ENCODE data around the gene CEACAM5.
"Not testable (repeated sequence)": the region's sequence is repeated elsewhere in the genome, so short reads cannot be mapped to it uniquely, and the experiment has no call there.

The CEACAM5 gene

GRCh38 chr19:41740415-41741243, 32.2 kb downstream of the CEACAM5 start:
- no peak for DNase-seq (ENCODE audit: low spot score)

GRCh38 chr19:41741244-41741554, 32.8 kb downstream of the CEACAM5 start:
- no peak for DNase-seq (ENCODE audit: low spot score)

- no peak for DNase-seq (ENCODE audit: low spot score)
Observed at GRCh38 chr19:41744850-41745249, 36.4 kb downstream of the CEACAM5 start.

- no peak for DNase-seq (ENCODE audit: low spot score)
Observed at GRCh38 chr19:41745756-41746155, 37.3 kb downstream of the CEACAM5 start.

GRCh38 chr19:41746593-41747227, 38.3 kb downstream of the CEACAM5 start:
- DNase-seq (ENCODE audit: low spot score) = peak; percentile 46

- DNase-seq (ENCODE audit: low spot score) = no peak
Observed at GRCh38 chr19:41748012-41748411, 39.6 kb downstream of the CEACAM5 start.

- DNase-seq (ENCODE audit: low spot score) = not testable (repeated sequence)
Observed at GRCh38 chr19:41750248-41751134, 42.1 kb downstream of the CEACAM5 start.

- DNase-seq (ENCODE audit: low spot score) = peak; percentile 34
Observed at GRCh38 chr19:41753159-41753558, 44.7 kb downstream of the CEACAM5 start.

GRCh38 chr19:41753936-41754529, 45.6 kb downstream of the CEACAM5 start:
- peak; percentile 17 for DNase-seq (ENCODE audit: low spot score)

- no peak for DNase-seq (ENCODE audit: low spot score)
Observed at GRCh38 chr19:41755328-41755913, 47.0 kb downstream of the CEACAM5 start, which contains the start of gene CEACAM6. Gene CEACAM6, plus strand, starts transcription at chr19:41755530. Its CDS starts 109 bp downstream, at chr19:41755639.

GRCh38 chr19:41758846-41759245, 50.4 kb downstream of the CEACAM5 start:
- DNase-seq (ENCODE audit: low spot score) = no peak

GRCh38 chr19:41767115-41767514, 58.7 kb downstream of the CEACAM5 start:
- no peak for DNase-seq (ENCODE audit: low spot score)

- not testable (repeated sequence) for DNase-seq (ENCODE audit: low spot score)
Observed at GRCh38 chr19:41768105-41768504, 59.7 kb downstream of the CEACAM5 start.

- DNase-seq (ENCODE audit: low spot score) = no peak
Observed at GRCh38 chr19:41769608-41770007, 61.2 kb downstream of the CEACAM5 start.

- DNase-seq (ENCODE audit: low spot score) = no peak
Observed at GRCh38 chr19:41771410-41771809, 63.0 kb downstream of the CEACAM5 start.

GRCh38 chr19:41774515-41774980, 66.1 kb downstream of the CEACAM5 start:
- no peak for DNase-seq (ENCODE audit: low spot score)

GRCh38 chr19:41776700-41777099, 68.3 kb downstream of the CEACAM5 start:
- DNase-seq (ENCODE audit: low spot score) = no peak

Measured in AG08396 (cell line).